TTC549 (cell line): ENCODE measurements around the gene INTS1.
"Not testable (repeated sequence)": the region's sequence is repeated elsewhere in the genome, so short reads cannot be mapped to it uniquely, and the experiment has no call there.

Experiments used
- FAIRE-seq: peaks from 2 replicates; lab custom pipeline; 2012; peaks lifted over from hg19 to GRCh38; lab: Jason Lieb, UNC

Gene INTS1

GRCh38 chr7:1446026-1446425, 58.2 kb downstream of the INTS1 start:
- not testable (repeated sequence) for FAIRE-seq

GRCh38 chr7:1445341-1445740, 58.8 kb downstream of the INTS1 start:
- FAIRE-seq = no peak

- no peak for FAIRE-seq
These were observed 59.3 kb downstream of the INTS1 start for GRCh38 chr7:1444925-1445322.

- FAIRE-seq = no peak
These were observed 59.8 kb downstream of the INTS1 start for GRCh38 chr7:1444214-1444924.

GRCh38 chr7:1443587-1444200, 60.5 kb downstream of the INTS1 start:
- not testable (repeated sequence) for FAIRE-seq

GRCh38 chr7:1442355-1443124, 61.6 kb downstream of the INTS1 start:
- FAIRE-seq = no peak

- FAIRE-seq = no peak
These were observed 62.4 kb downstream of the INTS1 start for GRCh38 chr7:1441615-1442354.

GRCh38 chr7:1440620-1441019, 63.6 kb downstream of the INTS1 start:
- no peak for FAIRE-seq

GRCh38 chr7:1439373-1440363, 64.5 kb downstream of the INTS1 start:
- no peak for FAIRE-seq

- no peak for FAIRE-seq
These were observed 65.4 kb downstream of the INTS1 start for GRCh38 chr7:1438821-1439220.

- no peak for FAIRE-seq
These were observed 66.0 kb downstream of the INTS1 start for GRCh38 chr7:1438208-1438607.

- FAIRE-seq = no peak
These were observed 66.9 kb downstream of the INTS1 start for GRCh38 chr7:1437155-1437880.

- no peak for FAIRE-seq
These were observed 67.6 kb downstream of the INTS1 start for GRCh38 chr7:1436608-1437007.

- FAIRE-seq = no peak
These were observed 69.1 kb downstream of the INTS1 start for GRCh38 chr7:1434891-1435670.

GRCh38 chr7:1434165-1434718, 69.9 kb downstream of the INTS1 start:
- no peak for FAIRE-seq

- no peak for FAIRE-seq
These were observed 70.9 kb downstream of the INTS1 start for GRCh38 chr7:1433128-1433920.

- FAIRE-seq = no peak
These were observed 71.6 kb downstream of the INTS1 start for GRCh38 chr7:1432411-1433082.
